Upper lobe of left lung (tissue), 6 donors: ENCODE measurements around the gene ECT2. TPM values are rescaled to one million over a fixed set of nuclear protein-coding genes. Genes with fewer than 3 reads are reported as not detected.
A peak's percentile ranks its signal among the peaks of the same experiment; 100 is the strongest.

Experiments
- ATAC-seq, 2 donors: fragments of 200-7000 bp; cut with Tn5 transposase; one replicate each; pipeline ENCODE4 v1.9.1; 2022; ENCODE audit warnings: mild to moderate bottlenecking in 2 of 2, moderate library complexity in 2 of 2; ENCODE audit not compliant: low FRiP score in 2 of 2
- DNase-seq, 2 donors: peaks; one replicate each; pipeline ENCODE4 v3.0.0-alpha.2; 2019 to 2020
- H3K27ac ChIP-seq, 4 donors: fragments of 200-600 bp; sonication (generic); one replicate each; pipeline ENCODE4 v1.5.1; 2016 to 2019
- H3K27me3 ChIP-seq, 4 donors: fragments of 200-600 bp; sonication (generic); one replicate each; pipeline ENCODE4 v1.5.1; 2017 to 2019
- H3K36me3 ChIP-seq, 4 donors: fragments of 200-600 bp; sonication (generic); one replicate each; pipeline ENCODE4 v1.5.1; 2016 to 2019
- H3K4me1 ChIP-seq, 4 donors: fragments of 200-600 bp; sonication (generic); one replicate each; pipeline ENCODE4 v1.5.1; 2018 to 2019
- H3K4me3 ChIP-seq, 4 donors: fragments of 200-600 bp; sonication (generic); one replicate each; pipeline ENCODE4 v1.5.1; 2017 to 2019; ENCODE audit warnings: mild to moderate bottlenecking in 2 of 4, moderate library complexity in 1 of 4
- H3K9me3 ChIP-seq, 4 donors: fragments of 200-600 bp; sonication (generic); one replicate each; pipeline ENCODE4 v1.5.1; 2018 to 2019
- CTCF ChIP-seq, 6 experiments: fragments of 450-650 bp in 4 of 6; fragments of 200-600 bp in 2 of 6; sonication (generic) in 2 of 6; IDR thresholded peaks; one replicate each; pipeline ENCODE4 v1.5.1; 2016 to 2019; ENCODE audit warnings: antibody characterized with exemption in 6 of 6
- EP300 ChIP-seq, 4 donors: sonication (generic); formaldehyde crosslinking; IDR thresholded peaks; one replicate each; pipeline ENCODE4 v1.5.1; 2017; ENCODE audit warnings: antibody characterized with exemption in 4 of 4, control low read depth in 2 of 4
- POLR2A ChIP-seq, 4 donors: fragments of 450-650 bp; IDR thresholded peaks; one replicate each; pipeline ENCODE4 v1.5.1; 2016 to 2017; ENCODE audit warnings: antibody characterized with exemption in 4 of 4, mild to moderate bottlenecking in 2 of 4
- POLR2AphosphoS5 ChIP-seq, 2 donors: sonication (generic); formaldehyde crosslinking; IDR thresholded peaks; one replicate each; pipeline ENCODE4 v1.5.1; 2017; ENCODE audit warnings: antibody characterized with exemption in 2 of 2
- WGBS, 2 donors: methylation state at CpG; one replicate each; pipeline ENCODE4 v1.1.5; 2017 to 2018; 5-methylcytosine and 5-hydroxymethylcytosine counted together
- total RNA-seq, 6 donors: library from RNA; depleted of rRNA in 4 of 6; stranded (reverse); fragments of >200 nt in 4 of 6; gene quantifications; one replicate each; pipeline versions ENCODE4 v1.1.0 to v1.2.1, GENCODE V29; 2016 to 2021
- donor health status: DM: no; HTN: no; CAD: no; lungs with moderate emphysema.
- donor health status: DM: no; HTN: yes; CAD: no; lungs with severe emphysema.

The ECT2 gene
- total RNA-seq, 6 donors from 2014 or later: 7.1 to 18.7 (median 13.7) TPM

GRCh38 chr3:172766241-172766640 lies 15.7 kb downstream of the ECT2 start:
- H3K9me3 ChIP-seq: no peaks in the 10 kb centered on the region
- no peak overlapping the region for H3K4me3 ChIP-seq
- DNase-seq: no peak
- H3K36me3 ChIP-seq: peaks cover 0 to 48% (median 14%) of the 10 kb centered on the region in 4 donors
- no peaks in the 10 kb centered on the region for H3K4me1 ChIP-seq
- 96 to 99% methylated on average over 2 of the region's 2 CpGs for WGBS, 2 donors
- no peak for TF ChIP-seq POLR2AphosphoS5 (IDR thresholded peaks at IDR 0.05)
- TF ChIP-seq POLR2A (IDR thresholded peaks at IDR 0.05): no peak
- no peak for TF ChIP-seq CTCF (IDR thresholded peaks at IDR 0.05)
- TF ChIP-seq EP300 (IDR thresholded peaks at IDR 0.05): no peak
- H3K27me3 ChIP-seq: no peaks in the 10 kb centered on the region
- no peak for ATAC-seq
- H3K27ac ChIP-seq: no peak overlapping the region

- Histone ChIP-seq H3K27me3 (no peaks in the 10 kb centered on the region), H3K36me3 (peaks cover 0 to 48% (median 14%) of the 10 kb centered on the region in 4 donors), H3K4me1 (no peaks in the 10 kb centered on the region), H3K4me3 (no peak overlapping the region), H3K27ac (no peak overlapping the region), H3K9me3 (no peaks in the 10 kb centered on the region)
- TF ChIP-seq POLR2AphosphoS5 (IDR thresholded peaks at IDR 0.05) (no peak), POLR2A (IDR thresholded peaks at IDR 0.05) (no peak), EP300 (IDR thresholded peaks at IDR 0.05) (no peak), CTCF (IDR thresholded peaks at IDR 0.05) (no peak)
- peak in 1 of 2 donors; percentile 25 for DNase-seq
- WGBS, 2 donors: 94 to 97% methylated on average over 10 of the region's 10 CpGs
- no peak for ATAC-seq
These were observed 16.3 kb downstream of the ECT2 start for GRCh38 chr3:172766718-172767405.

GRCh38 chr3:172770382-172770781 lies 19.9 kb downstream of the ECT2 start:
- Histone ChIP-seq H3K4me3 (no peak overlapping the region), H3K27me3 (no peaks in the 10 kb centered on the region), H3K36me3 (peaks cover 0 to 32% (median 5%) of the 10 kb centered on the region in 4 donors), H3K4me1 (no peaks in the 10 kb centered on the region), H3K27ac (no peak overlapping the region), H3K9me3 (no peaks in the 10 kb centered on the region)
- no peak for DNase-seq
- WGBS, 2 donors: 97 to 100% methylated on average over 1 of the region's 1 CpG
- TF ChIP-seq EP300 (IDR thresholded peaks at IDR 0.05) (no peak), POLR2A (IDR thresholded peaks at IDR 0.05) (no peak), CTCF (IDR thresholded peaks at IDR 0.05) (no peak), POLR2AphosphoS5 (IDR thresholded peaks at IDR 0.05) (no peak)
- ATAC-seq: no peak

GRCh38 chr3:172771672-172772071 lies 21.1 kb downstream of the ECT2 start:
- H3K27me3 ChIP-seq: no peaks in the 10 kb centered on the region
- H3K4me1 ChIP-seq: no peaks in the 10 kb centered on the region
- no peak overlapping the region for H3K4me3 ChIP-seq
- H3K27ac ChIP-seq: no peak overlapping the region
- no peaks in the 10 kb centered on the region for H3K9me3 ChIP-seq
- 94 to 98% methylated on average over 2 of the region's 2 CpGs for WGBS, 2 donors
- DNase-seq (no peak), ATAC-seq (no peak)
- peaks cover 0 to 26% (median 5%) of the 10 kb centered on the region in 4 donors for H3K36me3 ChIP-seq
- no peak for TF ChIP-seq POLR2AphosphoS5 (IDR thresholded peaks at IDR 0.05)
- no peak for TF ChIP-seq EP300 (IDR thresholded peaks at IDR 0.05)
- TF ChIP-seq CTCF (IDR thresholded peaks at IDR 0.05): no peak
- no peak for TF ChIP-seq POLR2A (IDR thresholded peaks at IDR 0.05)
